K562 (cell line): ENCODE data around the gene SLC25A45. TPM values are rescaled to one million over a fixed set of nuclear protein-coding genes. Genes with fewer than 3 reads are reported as not detected.

Source experiments
- BCL6 ChIP-seq: fragments of 250-450 bp; sonication (Bioruptor Pico); IDR thresholded peaks from 2 replicates; pipeline ENCODE4 v1.4.0; 2020
- CBFB ChIP-seq: sonication (generic); formaldehyde crosslinking; IDR thresholded peaks from 2 replicates; pipeline ENCODE4 v1.4.0; 2020; ENCODE audit warnings: mild to moderate bottlenecking, missing genetic modification reagents
- CREB3 ChIP-seq: fragments of 450-650 bp; conservative IDR thresholded peaks from 2 replicates; pipeline ENCODE4 v1.6.1; 2016; ENCODE audit warnings: missing genetic modification characterization, low read depth, mild to moderate bottlenecking, missing compliant biosample characterization, moderate library complexity
- DIDO1 ChIP-seq: fragments of 450-650 bp; IDR thresholded peaks from 2 replicates; pipeline ENCODE4 v1.6.1; 2016; ENCODE audit warnings: low read depth, missing biosample characterization, missing genetic modification characterization
- E2F6 ChIP-seq, 2 experiments: IDR thresholded peaks; 2 replicates each; pipeline ENCODE4 v1.6.1; 2011; ENCODE audit warnings: borderline replicate concordance in 1 of 2, control low read depth in 1 of 2, low read depth in 1 of 2, low read length in 1 of 2, mild to moderate bottlenecking in 1 of 2, mixed read lengths in 1 of 2, moderate library complexity in 1 of 2; ENCODE audit not compliant: insufficient read depth in 1 of 2, insufficient read length in 1 of 2, poor library complexity in 1 of 2, severe bottlenecking in 1 of 2; ENCODE audit errors: extremely low read depth in 1 of 2
- ILF3 ChIP-seq: fragments of 450-650 bp; IDR thresholded peaks from 2 replicates; pipeline ENCODE4 v1.6.1; 2018; ENCODE audit warnings: antibody characterized with exemption, mild to moderate bottlenecking, moderate library complexity, borderline replicate concordance
- IRF9 ChIP-seq: fragments of 450-650 bp; IDR thresholded peaks from 2 replicates; pipeline ENCODE4 v1.6.1; 2016; ENCODE audit warnings: missing biosample characterization, missing genetic modification characterization
- PREB ChIP-seq: sonication (generic); formaldehyde crosslinking; IDR thresholded peaks from 2 replicates; pipeline ENCODE4 v1.8.1; 2023; ENCODE audit warnings: mild to moderate bottlenecking, missing genetic modification reagents
- TAF7 ChIP-seq: fragments of 450-650 bp; IDR thresholded peaks from 2 replicates; pipeline ENCODE4 v1.6.1; 2016; ENCODE audit warnings: missing genetic modification characterization, missing compliant biosample characterization
- ZFPM2 ChIP-seq: fragments of 250-450 bp; sonication (Bioruptor Pico); IDR thresholded peaks from 2 replicates; pipeline ENCODE4 v1.5.1; 2022; ENCODE audit warnings: mild to moderate bottlenecking
- ZHX1 ChIP-seq: fragments of 150-350 bp; conservative IDR thresholded peaks from 2 replicates; pipeline ENCODE4 v1.6.1; 2014; ENCODE audit warnings: low read length
- ZNF212 ChIP-seq: fragments of 450-650 bp; formaldehyde crosslinking; IDR thresholded peaks from 2 replicates; pipeline ENCODE4 v1.4.0; 2020; ENCODE audit warnings: mild to moderate bottlenecking
- ZNF280A ChIP-seq: fragments of 450-650 bp; IDR thresholded peaks from 2 replicates; pipeline ENCODE4 v1.6.1; 2018; ENCODE audit warnings: mild to moderate bottlenecking, low read depth; ENCODE audit not compliant: partially characterized antibody
- ZNF444 ChIP-seq: fragments of 250-450 bp; sonication (Bioruptor Pico); IDR thresholded peaks from 2 replicates; pipeline ENCODE4 v1.4.0; 2020; ENCODE audit warnings: mild to moderate bottlenecking, moderate library complexity
- ZNF449 ChIP-seq: fragments of 250-450 bp; sonication (Bioruptor Pico); IDR thresholded peaks from 2 replicates; pipeline ENCODE4 v1.8.0; 2022; ENCODE audit warnings: moderate library complexity, mild to moderate bottlenecking, inconsistent platforms
- ZNF561 ChIP-seq: fragments of 450-650 bp; formaldehyde crosslinking; conservative IDR thresholded peaks from 2 replicates; pipeline ENCODE4 v1.4.0; 2020; ENCODE audit warnings: mild to moderate bottlenecking, moderate library complexity
- polyA plus RNA-seq, 8 experiments: library from polyadenylated mRNA; depleted of rRNA in 4 of 8; stranded (reverse) in 5 of 8; unstranded in 3 of 8; fragments of >200 nt; fragmentation: Nextera tagmentation in 2 of 8; fragmentation: Illumina TruSeq in 1 of 8; extraction: Ambion mirVana in 2 of 8; extraction: Trizol in 1 of 8; gene quantifications; 2 replicates each; pipeline versions ENCODE4 v1.2.1 to v1.2.3, GENCODE V29; 2011 to 2014; ENCODE audit warnings: inconsistent platforms in 1 of 8, missing spikeins in 1 of 8
- total RNA-seq, 7 experiments: library from RNA; depleted of rRNA in 6 of 7; stranded (reverse); fragments of >200 nt in 6 of 7; fragmentation: Illumina TruSeq in 2 of 7; extraction: Trizol in 2 of 7; gene quantifications; 2 replicates each; pipeline versions ENCODE4 v1.2.1 to v1.2.3, GENCODE V29; 2011 to 2021; ENCODE audit warnings: low replicate concordance in 1 of 7

Gene SLC25A45
- total and polyA plus RNA-seq, 9 of the 15 experiments (the other 6 are each of a cell fraction or from before 2014, with no cell fraction given), result 0.15 to 2.3 (median 0.68) TPM

GRCh38 chr11:65418681-65419459, 36.4 kb upstream of the SLC25A45 start (continued):
- TF ChIP-seq BCL6 (CRISPR knock-in tag), result no peak
- TF ChIP-seq ZFPM2 (CRISPR knock-in tag), result no peak
- TF ChIP-seq PREB, result peak; percentile 96
- peak; percentile 51; the same call in 1 of the 2 replicates for TF ChIP-seq ZNF449 (CRISPR knock-in tag)
- TF ChIP-seq ZHX1, result no peak
- no peak for TF ChIP-seq ZNF212 (CRISPR knock-in tag)
- peak; percentile 81 for TF ChIP-seq TAF7 (tag)
- no peak for TF ChIP-seq IRF9 (tag)
- no peak for TF ChIP-seq CBFB (CRISPR knock-in tag)
- no peak for TF ChIP-seq ZNF444 (CRISPR knock-in tag)
- peak; percentile 68 to 84 for TF ChIP-seq E2F6 (IDR thresholded peaks at IDR 0.05; ENCODE audit: borderline replicate concordance in 1 of 2, extremely low read depth in 1 of 2, insufficient read depth in 1 of 2, insufficient read length in 1 of 2, low read depth in 1 of 2, low read length in 1 of 2, poor library complexity in 1 of 2, severe bottlenecking in 1 of 2)
- no peak for TF ChIP-seq ZNF561 (CRISPR knock-in tag)
- peak; percentile 76 for TF ChIP-seq CREB3 (tag)
- peak; percentile 45; the same call in 1 of the 2 replicates for TF ChIP-seq DIDO1 (tag)
- no peak for TF ChIP-seq ILF3
- TF ChIP-seq ZNF280A, result no peak
